Measurements from ENCODE around the gene SUGP1. TPM values are rescaled to one million over a fixed set of nuclear protein-coding genes. Genes with fewer than 3 reads are reported as not detected.

Gene SUGP1
- total and polyA plus RNA-seq, 2 of the 13 experiments (the other 11 are each of a cell fraction or from before 2014, with no cell fraction given): 21.6 to 25.9 TPM

GRCh38 chr19:19320361-19321140 is at the start of gene SUGP1, which contains the start of gene MAU2 (continued):
- no peak for TF ChIP-seq SOX6 (IDR thresholded peaks at IDR 0.05)
- no peak for TF ChIP-seq SOX6 (CRISPR knock-in tag; IDR thresholded peaks at IDR 0.05)
- TF ChIP-seq ZNF362 (CRISPR knock-in tag; IDR thresholded peaks at IDR 0.05; ENCODE audit: borderline replicate concordance): peak; percentile 83; the same call in 1 of the 2 replicates
- TF ChIP-seq RFX1 (IDR thresholded peaks at IDR 0.05): no peak
- TF ChIP-seq ZNF430 (CRISPR knock-in tag; IDR thresholded peaks at IDR 0.05): peak; percentile 79; the same call in 1 of the 2 replicates
- TF ChIP-seq MEIS2 (CRISPR knock-in tag; IDR thresholded peaks at IDR 0.05): 0 out of 2 replicates have a peak, but pooled peaks have one; percentile 67
- peak; percentile 39; the same call in 1 of the 2 replicates for TF ChIP-seq ZC3H13 (CRISPR knock-in tag; IDR thresholded peaks at IDR 0.05)
- no peak for TF ChIP-seq REL (CRISPR knock-in tag; conservative IDR thresholded peaks at IDR 0.05)
- peak; percentile 96 for TF ChIP-seq RBFOX2 (IDR thresholded peaks at IDR 0.05; ENCODE audit: low read depth, low read length)
- TF ChIP-seq MEF2D (CRISPR knock-in tag; IDR thresholded peaks at IDR 0.05): peak; percentile 37; the same call in 1 of the 2 replicates
- TF ChIP-seq TAF1 (CRISPR knock-in tag; IDR thresholded peaks at IDR 0.05): peak; percentile 95
- TF ChIP-seq GTF3A (CRISPR knock-in tag; conservative IDR thresholded peaks at IDR 0.05): no peak
- TF ChIP-seq ZNF335 (CRISPR knock-in tag; IDR thresholded peaks at IDR 0.05): 0 out of 2 replicates have a peak, but pooled peaks have one; percentile 56
- TF ChIP-seq GZF1 (CRISPR knock-in tag; IDR thresholded peaks at IDR 0.05): no peak
- TF ChIP-seq NR3C1 (CRISPR knock-in tag; IDR thresholded peaks at IDR 0.05): no peak
- TF ChIP-seq AHR (CRISPR knock-in tag; IDR thresholded peaks at IDR 0.05): peak; percentile 47; the same call in 1 of the 2 replicates
- peak; percentile 67; the same call in 1 of the 2 replicates for TF ChIP-seq NR2C2 (CRISPR knock-in tag; IDR thresholded peaks at IDR 0.05; ENCODE audit: borderline replicate concordance)
- TF ChIP-seq ZFP1 (CRISPR knock-in tag; IDR thresholded peaks at IDR 0.05): no peak; the same call in 1 of the 2 replicates
- no peak for TF ChIP-seq TBP (CRISPR knock-in tag; IDR thresholded peaks at IDR 0.05)
- TF ChIP-seq REXO4 (CRISPR knock-in tag; IDR thresholded peaks at IDR 0.05; ENCODE audit: borderline replicate concordance): no peak
- TF ChIP-seq ELF1 (CRISPR knock-in tag; IDR thresholded peaks at IDR 0.05): peak; percentile 95
- TF ChIP-seq MYC (CRISPR knock-in tag; IDR thresholded peaks at IDR 0.05; ENCODE audit: borderline replicate concordance): peak; percentile 82
- TF ChIP-seq ZNF567 (CRISPR knock-in tag; IDR thresholded peaks at IDR 0.05; ENCODE audit: borderline replicate concordance): 0 out of 2 replicates have a peak, but pooled peaks have one; percentile 41
- TF ChIP-seq ZNF547 (CRISPR knock-in tag; IDR thresholded peaks at IDR 0.05): peak; percentile 81
- TF ChIP-seq KDM6A (CRISPR knock-in tag; IDR thresholded peaks at IDR 0.05; ENCODE audit: low read depth): no peak
- TF ChIP-seq ZEB1 (IDR thresholded peaks at IDR 0.05; ENCODE audit: insufficient replicate concordance, low read depth): peak; percentile 70
- TF ChIP-seq CBFB (CRISPR knock-in tag; IDR thresholded peaks at IDR 0.05): no peak; the same call in 1 of the 2 replicates
- no peak for TF ChIP-seq TFE3 (CRISPR knock-in tag; IDR thresholded peaks at IDR 0.05)
- TF ChIP-seq NFE2L1 (CRISPR knock-in tag; IDR thresholded peaks at IDR 0.05; ENCODE audit: borderline replicate concordance): no peak
- no peak for TF ChIP-seq ZNF414 (CRISPR knock-in tag; IDR thresholded peaks at IDR 0.05)
- TF ChIP-seq ZFP41 (CRISPR knock-in tag; IDR thresholded peaks at IDR 0.05; ENCODE audit: borderline replicate concordance): peak; percentile 24; the same call in 1 of the 2 replicates
